ENCODE measurements around the gene UNC13A.

UNC13A gene

GRCh38 chr19:17720440-17720839 lies 32.3 kb upstream of the UNC13A start:
- H3K4me1 Mint-ChIP-seq (ENCODE audit: low read depth): peaks cover 41% of the 10 kb centered on the region
- H3K27me3 Mint-ChIP-seq: no peaks in the 10 kb centered on the region
- peak overlapping the region; percentile 80 for H3K27ac Mint-ChIP-seq
- peak overlapping the region; percentile 84 for H3K4me3 Mint-ChIP-seq
- H3K9me3 Mint-ChIP-seq: no peaks in the 10 kb centered on the region
- H3K36me3 Mint-ChIP-seq (ENCODE audit: low read depth): peaks cover 47% of the 10 kb centered on the region
- peak; percentile 38 for DNase-seq

GRCh38 chr19:17719730-17720400 lies 31.7 kb upstream of the UNC13A start:
- DNase-seq: peak; percentile 61
- peaks cover 42% of the 10 kb centered on the region for H3K36me3 Mint-ChIP-seq (ENCODE audit: low read depth)

GRCh38 chr19:17718947-17719711 lies 31.0 kb upstream of the UNC13A start, which contains the start of gene MAP1S:
MAP1S (plus strand) TSS chr19:17719480; CDS start chr19:17719503, 23 bp downstream.
- H3K27ac Mint-ChIP-seq: peak within 1 kb of the TSS; percentile 91
- H3K9me3 Mint-ChIP-seq: no peaks in the 10 kb centered on the region
- H3K4me1 Mint-ChIP-seq (ENCODE audit: low read depth): peaks cover 39% of the 10 kb centered on the region
- peak; percentile 84 for DNase-seq
- H3K27me3 Mint-ChIP-seq: no peaks in the 10 kb centered on the region
- H3K4me3 Mint-ChIP-seq: peak within 1 kb of the TSS; percentile 84
- peaks cover 35% of the 10 kb centered on the region for H3K36me3 Mint-ChIP-seq (ENCODE audit: low read depth)

More at GRCh38 chr19:17719730-17720400, 31.7 kb upstream of the UNC13A start:
- peaks cover 41% of the 10 kb centered on the region for H3K4me1 Mint-ChIP-seq (ENCODE audit: low read depth)
- no peaks in the 10 kb centered on the region for H3K9me3 Mint-ChIP-seq
- H3K27me3 Mint-ChIP-seq: no peaks in the 10 kb centered on the region
- peak overlapping the region; percentile 84 for H3K4me3 Mint-ChIP-seq
- peak overlapping the region; percentile 80 for H3K27ac Mint-ChIP-seq

GRCh38 chr19:17718550-17718946 lies 30.4 kb upstream of the UNC13A start:
- no peaks in the 10 kb centered on the region for H3K27me3 Mint-ChIP-seq
- peaks cover 30% of the 10 kb centered on the region for H3K36me3 Mint-ChIP-seq (ENCODE audit: low read depth)

DNA sequence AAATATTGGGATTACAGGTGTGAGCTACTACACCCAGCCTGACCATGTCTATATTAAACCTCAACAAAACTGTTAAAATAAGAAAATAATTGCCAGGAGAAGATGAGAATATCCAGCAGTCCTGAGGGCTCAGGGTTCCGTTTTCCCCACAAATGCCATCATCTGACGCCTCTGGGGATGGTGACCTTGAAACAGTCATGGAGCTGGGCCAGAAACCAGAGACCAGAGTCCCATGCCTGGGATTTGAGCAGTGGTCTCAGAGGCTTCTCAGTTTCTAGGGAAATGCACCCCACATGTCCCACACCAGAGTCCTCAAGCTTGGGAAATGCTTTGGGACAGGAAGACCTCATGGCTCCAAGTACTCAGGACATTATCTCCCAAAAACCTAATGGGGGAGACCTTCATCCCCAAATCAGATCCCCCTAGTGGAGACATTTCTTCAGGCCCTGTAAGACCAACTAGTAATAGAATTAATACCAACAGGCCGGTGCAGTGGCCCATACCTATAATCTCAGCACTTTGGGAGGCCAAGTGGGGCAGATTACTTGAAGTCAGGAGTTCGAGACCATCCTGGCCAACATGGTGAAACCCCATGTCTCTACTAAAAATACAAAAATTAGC lies 28.3 kb upstream of the UNC13A start:
- H3K4me1 Mint-ChIP-seq (ENCODE audit: low read depth): peaks cover 28% of the 10 kb centered on the region
- no peaks in the 10 kb centered on the region for H3K9me3 Mint-ChIP-seq
- H3K36me3 Mint-ChIP-seq (ENCODE audit: low read depth): peaks cover 16% of the 10 kb centered on the region
- DNase-seq: no peak
- no peak overlapping the region for H3K4me3 Mint-ChIP-seq
- no peak overlapping the region for H3K27ac Mint-ChIP-seq
- H3K27me3 Mint-ChIP-seq: no peaks in the 10 kb centered on the region

More at GRCh38 chr19:17718550-17718946, 30.4 kb upstream of the UNC13A start:
- Mint-ChIP-seq H3K27ac (peak overlapping the region; percentile 91), H3K4me1 (ENCODE audit: low read depth) (peaks cover 36% of the 10 kb centered on the region), H3K9me3 (no peaks in the 10 kb centered on the region), H3K4me3 (peak overlapping the region; percentile 83)
- DNase-seq: no peak

DNA sequence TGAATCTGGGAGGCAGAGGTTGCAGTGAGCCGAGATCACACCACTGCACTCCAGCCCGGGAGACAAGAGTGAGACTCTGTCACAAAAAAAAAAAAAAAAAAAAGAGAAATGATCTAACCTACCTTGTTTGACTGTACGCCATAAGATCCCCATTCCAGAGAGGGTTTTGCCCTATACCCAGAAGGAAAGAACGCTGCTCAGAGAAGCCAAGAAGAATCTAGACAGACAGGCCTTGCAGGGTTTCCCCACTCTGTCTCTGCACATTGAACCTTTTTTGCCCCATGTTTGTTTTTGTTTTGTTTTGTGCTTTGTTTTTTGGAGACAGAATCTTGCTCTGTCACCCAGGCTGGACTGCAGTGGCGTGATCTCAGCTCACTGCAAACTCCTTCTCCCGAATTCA lies 23.7 kb upstream of the UNC13A start:
- no peak overlapping the region for H3K27ac Mint-ChIP-seq
- H3K36me3 Mint-ChIP-seq (ENCODE audit: low read depth): no peaks in the 10 kb centered on the region
- H3K27me3 Mint-ChIP-seq: no peaks in the 10 kb centered on the region
- H3K4me1 Mint-ChIP-seq (ENCODE audit: low read depth): no peaks in the 10 kb centered on the region
- H3K9me3 Mint-ChIP-seq: no peaks in the 10 kb centered on the region
- DNase-seq: no peak
- H3K4me3 Mint-ChIP-seq: no peak overlapping the region

- Mint-ChIP-seq H3K27me3 (no peaks in the 10 kb centered on the region), H3K4me1 (ENCODE audit: low read depth) (peaks cover 1% of the 10 kb centered on the region), H3K4me3 (no peak overlapping the region), H3K27ac (no peak overlapping the region), H3K9me3 (no peaks in the 10 kb centered on the region), H3K36me3 (ENCODE audit: low read depth) (no peaks in the 10 kb centered on the region)
- DNase-seq: no peak
Observed at GRCh38 chr19:17706750-17707181, 18.6 kb upstream of the UNC13A start.

DNA sequence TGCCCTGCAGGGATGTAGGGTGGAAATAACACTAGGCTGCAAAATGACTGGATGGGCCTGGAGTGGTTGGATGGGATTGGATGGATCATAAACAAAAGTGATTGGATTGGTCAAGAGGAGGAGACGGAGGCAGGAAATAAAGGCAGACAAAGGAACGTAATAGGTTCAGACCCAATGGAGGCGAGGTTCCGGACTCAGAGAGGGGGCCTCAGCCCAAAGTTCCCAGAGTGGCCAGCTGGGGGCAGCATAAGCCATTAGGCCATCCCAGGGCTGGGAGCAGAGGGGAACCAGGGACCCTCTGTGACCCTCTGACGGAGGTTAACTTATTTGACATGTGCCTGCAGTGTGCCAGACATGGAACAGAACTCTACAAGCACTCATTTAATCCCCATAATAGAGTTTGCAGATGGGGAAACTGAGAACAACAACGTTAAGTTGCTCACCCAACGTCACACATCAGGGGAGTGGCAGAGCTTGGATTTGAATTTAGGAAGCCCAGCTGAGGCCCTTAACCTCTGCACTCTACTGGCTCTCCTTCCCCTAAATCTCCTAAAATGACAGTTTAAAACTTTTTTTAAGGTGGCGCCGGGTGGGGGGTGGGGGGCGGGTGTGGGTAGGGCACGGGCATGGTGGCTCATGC lies 15.8 kb upstream of the UNC13A start:
- Mint-ChIP-seq H3K27me3 (peaks cover 12% of the 10 kb centered on the region), H3K36me3 (ENCODE audit: low read depth) (no peaks in the 10 kb centered on the region), H3K4me3 (no peak overlapping the region), H3K9me3 (no peaks in the 10 kb centered on the region), H3K27ac (no peak overlapping the region), H3K4me1 (ENCODE audit: low read depth) (peaks cover 1% of the 10 kb centered on the region)
- DNase-seq: peak; percentile 83

DNA sequence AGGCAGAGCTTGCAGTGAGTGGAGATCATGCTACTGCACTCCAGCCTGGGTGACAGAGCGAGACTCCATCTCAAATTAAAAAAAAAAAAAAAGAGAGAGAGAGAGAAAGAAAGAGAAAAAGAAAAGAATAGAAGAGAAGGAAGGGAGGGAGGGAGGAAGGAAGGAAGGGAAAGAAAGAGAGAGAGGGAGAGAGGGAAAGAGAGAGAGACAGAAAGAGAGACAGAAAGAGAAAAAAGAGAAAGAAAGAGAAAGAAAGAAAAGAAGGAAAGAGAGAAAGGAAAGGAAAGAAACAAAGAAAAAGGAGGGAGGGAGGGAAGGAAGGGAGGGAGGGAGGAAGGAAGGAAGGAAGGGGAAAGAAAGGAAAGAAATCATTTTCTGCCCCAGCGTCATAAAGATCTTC lies 7.0 kb upstream of the UNC13A start:
- DNase-seq: no peak
- Mint-ChIP-seq H3K4me1 (ENCODE audit: low read depth) (no peaks in the 10 kb centered on the region), H3K36me3 (ENCODE audit: low read depth) (no peaks in the 10 kb centered on the region), H3K4me3 (no peak overlapping the region), H3K9me3 (no peaks in the 10 kb centered on the region), H3K27me3 (peaks cover 52% of the 10 kb centered on the region), H3K27ac (no peak overlapping the region)

DNA sequence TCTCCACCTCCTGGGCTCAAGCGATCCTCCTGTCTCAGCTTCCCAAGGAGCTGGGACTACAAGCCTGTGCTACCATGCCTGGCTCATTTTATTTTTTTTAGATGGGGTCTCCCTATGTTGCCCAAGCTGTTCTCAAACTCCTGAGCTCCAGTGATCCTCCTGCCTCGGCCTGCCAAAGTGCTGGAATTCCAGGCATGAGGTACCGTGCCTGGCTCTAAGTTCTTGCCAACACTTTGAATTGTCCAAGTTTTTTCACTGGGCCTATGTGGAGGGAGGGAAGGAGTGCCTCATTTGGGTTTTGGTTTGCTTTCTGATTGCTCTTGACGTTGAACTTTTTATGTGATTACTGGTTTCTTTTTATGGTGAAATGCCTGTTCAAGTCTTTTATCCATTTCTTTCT lies 4.4 kb upstream of the UNC13A start:
- Mint-ChIP-seq H3K27me3 (peaks cover 55% of the 10 kb centered on the region), H3K4me1 (ENCODE audit: low read depth) (peaks cover 6% of the 10 kb centered on the region), H3K4me3 (no peak overlapping the region), H3K36me3 (ENCODE audit: low read depth) (no peaks in the 10 kb centered on the region), H3K9me3 (no peaks in the 10 kb centered on the region), H3K27ac (no peak overlapping the region)
- no peak for DNase-seq

GRCh38 chr19:17688853-17689595 lies 870 bp upstream of the UNC13A start:
- DNase-seq: no peak
- H3K9me3 Mint-ChIP-seq: no peaks in the 10 kb centered on the region
- no peaks in the 10 kb centered on the region for H3K36me3 Mint-ChIP-seq (ENCODE audit: low read depth)
- peaks cover 71% of the 10 kb centered on the region for H3K27me3 Mint-ChIP-seq
- peaks cover 13% of the 10 kb centered on the region for H3K4me1 Mint-ChIP-seq (ENCODE audit: low read depth)
- H3K27ac Mint-ChIP-seq: no peak overlapping the region
- no peak overlapping the region for H3K4me3 Mint-ChIP-seq

DNA sequence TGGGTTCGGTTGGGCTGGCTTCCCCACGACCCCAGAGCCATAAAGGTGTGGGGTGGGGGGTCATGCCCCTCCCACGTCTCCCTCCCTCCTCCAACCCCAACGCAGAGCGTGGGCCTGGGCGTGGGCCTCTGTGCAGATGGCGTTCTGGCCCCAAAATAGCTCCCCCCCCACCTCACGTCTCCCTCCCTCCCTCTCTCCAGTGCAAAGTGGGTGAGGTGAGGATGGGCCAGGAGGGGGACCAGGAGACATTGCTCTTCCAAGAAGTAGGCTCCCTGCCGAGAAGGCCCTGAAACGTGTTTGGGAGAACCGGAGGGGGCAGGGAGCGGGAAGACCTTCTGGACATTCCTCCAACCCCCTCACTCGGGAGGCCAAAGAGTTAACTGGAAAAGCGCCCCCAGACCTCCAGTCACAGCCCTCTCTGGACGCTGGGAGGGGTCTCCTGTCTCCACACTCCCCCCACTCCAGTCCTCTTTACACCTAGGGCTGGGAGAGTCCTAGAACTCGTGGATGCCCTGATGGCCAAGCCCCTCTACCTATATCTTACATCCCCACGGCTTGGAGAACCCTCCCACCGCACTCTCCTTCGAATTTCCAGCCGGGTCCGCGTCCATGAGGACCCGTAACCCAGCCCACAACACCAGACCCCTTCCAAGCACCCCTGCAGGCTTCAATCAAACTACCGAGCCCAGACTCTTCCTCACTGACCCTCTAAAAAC lies 855 bp downstream of the UNC13A start:
- no peaks in the 10 kb centered on the region for H3K9me3 Mint-ChIP-seq
- no peak overlapping the region for H3K4me3 Mint-ChIP-seq
- H3K36me3 Mint-ChIP-seq (ENCODE audit: low read depth): no peaks in the 10 kb centered on the region
- H3K27me3 Mint-ChIP-seq: peaks cover 82% of the 10 kb centered on the region
- H3K4me1 Mint-ChIP-seq (ENCODE audit: low read depth): peaks cover 13% of the 10 kb centered on the region
- no peak overlapping the region for H3K27ac Mint-ChIP-seq
- DNase-seq: no peak

DNA sequence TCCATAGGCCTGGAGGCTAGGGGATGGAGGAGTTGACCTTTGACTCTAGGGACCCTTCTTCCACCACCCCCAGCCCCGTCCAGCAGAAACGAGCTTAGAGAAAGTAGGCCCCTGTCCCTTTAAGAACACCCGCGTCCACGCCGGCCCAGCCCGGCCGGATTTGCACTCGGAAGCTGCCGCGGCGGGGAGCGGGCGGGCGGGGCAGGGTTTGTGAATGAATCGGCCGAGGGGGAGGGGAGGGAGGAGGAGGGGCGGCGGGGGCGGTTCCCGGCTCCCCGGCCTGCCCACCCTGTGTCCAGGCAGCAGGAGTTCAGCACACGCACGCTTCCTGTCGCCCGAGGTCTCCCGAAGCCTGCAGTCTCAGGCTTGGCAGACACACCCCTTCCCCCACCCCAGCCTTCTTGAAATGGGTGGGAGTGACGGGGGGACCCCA lies 1.5 kb downstream of the UNC13A start:
- H3K36me3 Mint-ChIP-seq (ENCODE audit: low read depth): no peaks in the 10 kb centered on the region
- peaks cover 81% of the 10 kb centered on the region for H3K27me3 Mint-ChIP-seq
- H3K27ac Mint-ChIP-seq: no peak overlapping the region
- no peak for DNase-seq
- no peak overlapping the region for H3K4me3 Mint-ChIP-seq
- peaks cover 13% of the 10 kb centered on the region for H3K4me1 Mint-ChIP-seq (ENCODE audit: low read depth)
- H3K9me3 Mint-ChIP-seq: no peaks in the 10 kb centered on the region

Data from activated T-cell treated with anti-CD3 and anti-CD28 coated beads, Interleukin-2, amount 50 U/mL, for 24 hours (primary cell).